Stimulated activated CD8-positive, alpha-beta memory T cell treated with anti-CD3 and anti-CD28 coated beads, Interleukin-12 subunit alpha, Interleukin-12 subunit beta, amount 100 ng/mL, for 24 hours (primary cell): ENCODE measurements around the gene CCDC146.
"Not testable (repeated sequence)": the region's sequence is repeated elsewhere in the genome, so short reads cannot be mapped to it uniquely, and the experiment has no call there.

ENCODE experiments used
- DNase-seq: peaks from one replicate; pipeline ENCODE4 v3.0.0-alpha.2; 2020; ENCODE audit errors: extremely low read depth

Gene CCDC146

DNA sequence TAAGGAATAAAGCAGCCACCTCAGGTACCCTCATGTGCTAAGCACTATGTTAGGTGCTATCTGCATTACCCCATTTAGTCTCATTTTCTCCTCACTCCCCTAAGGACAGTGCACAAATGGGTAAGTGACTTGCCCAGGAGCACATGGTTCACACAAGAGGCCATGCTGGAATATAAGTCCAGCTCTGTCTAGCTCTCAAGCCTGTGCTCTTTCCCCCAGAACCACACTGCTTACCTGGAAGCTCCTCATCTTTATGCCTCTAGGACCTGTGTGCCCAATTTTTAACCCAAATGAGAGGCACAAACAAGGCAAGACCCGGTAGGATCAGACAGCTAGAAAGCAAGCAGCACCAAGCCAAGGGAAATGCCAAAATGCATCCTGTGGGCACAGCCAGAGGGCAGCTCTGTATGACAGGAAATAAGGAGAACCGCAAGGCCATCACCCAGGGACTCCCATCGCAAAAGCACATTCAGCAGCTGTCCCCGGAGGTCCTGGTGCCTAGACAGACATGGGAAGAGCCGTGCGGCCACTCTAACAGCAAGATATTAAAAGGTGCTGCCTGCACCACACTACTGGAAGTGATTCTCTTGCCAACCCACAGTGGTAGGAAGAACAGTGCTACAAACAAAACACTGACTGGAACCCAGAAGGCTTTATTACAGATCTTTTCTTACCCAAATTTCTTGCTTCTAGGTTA, 205.7 kb downstream of the CCDC146 start:
- DNase-seq, result no peak

GRCh38 chr7:77328669-77329068, 206.3 kb downstream of the CCDC146 start:
- no peak for DNase-seq

- DNase-seq, result no peak
These were observed 207.2 kb downstream of the CCDC146 start for GRCh38 chr7:77329466-77330168.

GRCh38 chr7:77330169-77330882, 207.9 kb downstream of the CCDC146 start:
- no peak for DNase-seq

DNA sequence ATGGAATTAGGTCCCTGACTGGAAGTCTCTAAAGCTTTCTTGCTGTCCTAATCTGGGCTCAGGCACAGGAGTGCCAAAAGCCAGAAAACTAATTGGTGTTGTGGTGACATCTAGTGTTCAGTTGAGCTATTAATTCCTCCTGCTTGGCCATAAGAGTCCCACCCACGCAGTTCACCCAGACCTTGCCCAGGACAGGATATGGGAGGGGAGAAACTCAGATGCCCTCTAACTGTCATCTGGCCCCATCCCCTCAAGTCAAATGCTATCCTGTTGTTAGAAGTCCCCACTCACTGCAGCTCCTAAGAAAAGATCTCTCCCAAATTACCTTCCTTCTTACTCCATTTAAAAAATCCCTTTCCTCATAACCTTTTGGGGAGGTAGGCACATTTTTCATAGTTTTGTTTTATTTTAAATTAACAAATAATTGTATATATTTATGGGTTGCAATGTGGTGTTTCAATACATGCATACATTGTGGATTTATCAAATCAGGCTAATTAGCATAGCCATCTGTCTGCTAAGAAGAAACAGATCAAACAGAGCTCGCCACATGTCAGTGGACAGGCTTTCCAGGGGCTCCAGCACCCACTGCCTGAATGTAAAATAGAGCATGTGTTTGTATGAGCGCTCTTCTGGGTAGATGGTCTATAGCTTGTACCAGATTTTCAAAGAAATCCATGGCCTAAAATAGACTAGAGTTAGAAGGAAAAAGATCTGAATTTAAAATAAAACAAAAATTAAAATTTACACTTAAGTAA, 209.7 kb downstream of the CCDC146 start:
- no peak for DNase-seq

- DNase-seq, result not testable (repeated sequence)
These were observed 211.6 kb downstream of the CCDC146 start for GRCh38 chr7:77334039-77334438.

- DNase-seq, result no peak
These were observed 213.2 kb downstream of the CCDC146 start for GRCh38 chr7:77335581-77335980.

- DNase-seq, result no peak
These were observed 215.1 kb downstream of the CCDC146 start for GRCh38 chr7:77337456-77337990.

DNA sequence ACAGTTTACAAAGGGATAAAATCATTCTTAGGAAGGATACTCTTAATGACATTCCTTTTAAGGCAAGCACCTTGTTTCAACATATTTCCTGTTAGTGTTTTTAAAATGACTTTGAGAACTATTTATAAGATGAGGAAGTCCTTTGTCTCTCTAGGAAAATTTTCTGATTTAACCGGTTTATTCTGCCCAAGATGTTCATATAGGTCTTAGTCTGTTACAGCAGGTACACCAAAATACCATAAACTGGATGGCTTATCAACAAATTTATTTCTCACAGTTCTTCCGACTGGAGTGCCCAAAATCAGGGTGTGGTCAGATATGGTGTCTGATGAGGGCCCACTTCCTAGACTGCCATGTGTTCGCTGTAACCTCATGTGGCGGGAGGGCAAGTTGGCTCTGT, 215.8 kb downstream of the CCDC146 start:
- no peak for DNase-seq

GRCh38 chr7:77338883-77339629, 216.6 kb downstream of the CCDC146 start:
- DNase-seq, result no peak

DNA sequence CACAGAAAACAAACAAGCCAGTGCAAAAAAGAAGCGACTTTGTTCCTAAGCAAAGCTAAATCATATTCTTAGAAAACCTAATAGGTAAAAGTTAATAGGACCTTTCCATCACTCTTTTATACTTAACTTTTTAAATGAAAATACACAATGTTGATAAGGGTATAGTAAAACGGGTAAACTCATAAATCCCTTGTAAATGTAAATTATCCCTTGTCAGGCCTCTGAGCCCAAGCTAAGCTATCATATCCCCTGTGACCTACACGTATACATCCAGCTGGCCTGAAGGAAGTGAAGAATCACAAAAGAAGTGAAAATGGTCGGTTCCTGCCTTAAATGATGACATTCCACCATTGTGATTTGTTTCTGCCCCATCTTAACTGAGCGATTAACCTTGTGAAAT, 217.3 kb downstream of the CCDC146 start:
- no peak for DNase-seq
